ENCODE data around the gene RNF152.

Gene RNF152, protein sequence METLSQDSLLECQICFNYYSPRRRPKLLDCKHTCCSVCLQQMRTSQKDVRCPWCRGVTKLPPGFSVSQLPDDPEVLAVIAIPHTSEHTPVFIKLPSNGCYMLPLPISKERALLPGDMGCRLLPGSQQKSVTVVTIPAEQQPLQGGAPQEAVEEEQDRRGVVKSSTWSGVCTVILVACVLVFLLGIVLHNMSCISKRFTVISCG

DNA sequence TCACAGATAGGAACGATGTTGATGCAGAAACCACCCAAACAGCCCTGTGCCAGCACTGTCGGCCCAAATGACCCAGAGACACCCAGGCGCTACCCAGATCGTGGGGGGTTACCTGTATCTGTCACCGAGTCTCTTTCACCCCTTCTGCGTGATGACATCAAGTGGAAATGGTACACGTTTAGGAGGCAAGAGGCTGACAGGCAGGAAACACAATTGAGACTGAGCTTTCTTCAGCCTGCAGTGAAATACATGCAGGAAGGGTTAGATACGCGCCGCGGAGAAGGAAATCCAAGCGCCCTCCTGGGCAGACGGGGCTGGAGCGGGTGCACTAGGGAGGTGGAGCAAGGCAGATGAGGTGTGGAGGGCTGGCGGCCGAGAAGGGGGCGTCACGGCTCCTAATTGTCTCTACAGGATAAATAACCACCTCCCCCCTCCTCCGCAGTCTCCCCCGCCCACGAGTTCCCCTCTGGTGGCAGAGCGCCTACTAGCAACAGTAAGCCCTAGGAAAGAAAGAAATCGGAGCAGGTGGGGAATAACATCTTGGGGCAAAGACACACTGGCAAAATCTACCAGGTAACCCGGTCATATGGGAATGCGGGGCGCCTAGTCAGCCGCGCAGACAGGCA, at the start of gene RNF152:
RNF152 (minus strand) TSS at position 325 of the 626 bp plus-strand sequence. CDS start 76,544 bp downstream, outside the sequence.
- no peak for DNase-seq (ENCODE audit: low spot score)

DNA sequence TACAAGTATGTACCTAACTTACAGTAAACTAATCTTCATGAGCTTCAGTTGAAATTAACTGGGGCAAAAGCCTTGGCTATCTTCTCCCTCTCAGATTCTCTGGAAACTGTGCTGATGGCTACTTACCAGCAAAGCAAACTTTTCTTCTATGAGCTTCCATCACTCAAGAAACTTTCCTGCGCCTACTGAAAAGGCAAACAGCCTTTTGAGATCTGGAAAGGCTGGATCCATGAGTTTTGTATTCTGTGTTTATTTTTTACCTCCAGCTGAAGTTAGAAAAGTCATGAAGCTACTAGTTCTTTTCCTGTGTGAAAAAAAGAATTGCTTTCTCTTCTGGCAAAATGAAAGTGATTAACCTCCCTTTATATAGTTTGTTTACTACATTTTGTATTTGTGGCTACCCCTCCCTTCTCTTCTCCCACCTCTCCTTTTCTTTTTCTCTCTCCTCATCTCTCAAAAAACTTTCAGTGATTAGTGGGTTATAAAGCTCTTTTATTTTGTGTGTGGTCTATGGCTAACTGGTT, 49.2 kb upstream of the RNF152 start:
- DNase-seq (ENCODE audit: low spot score), result no peak

DNA sequence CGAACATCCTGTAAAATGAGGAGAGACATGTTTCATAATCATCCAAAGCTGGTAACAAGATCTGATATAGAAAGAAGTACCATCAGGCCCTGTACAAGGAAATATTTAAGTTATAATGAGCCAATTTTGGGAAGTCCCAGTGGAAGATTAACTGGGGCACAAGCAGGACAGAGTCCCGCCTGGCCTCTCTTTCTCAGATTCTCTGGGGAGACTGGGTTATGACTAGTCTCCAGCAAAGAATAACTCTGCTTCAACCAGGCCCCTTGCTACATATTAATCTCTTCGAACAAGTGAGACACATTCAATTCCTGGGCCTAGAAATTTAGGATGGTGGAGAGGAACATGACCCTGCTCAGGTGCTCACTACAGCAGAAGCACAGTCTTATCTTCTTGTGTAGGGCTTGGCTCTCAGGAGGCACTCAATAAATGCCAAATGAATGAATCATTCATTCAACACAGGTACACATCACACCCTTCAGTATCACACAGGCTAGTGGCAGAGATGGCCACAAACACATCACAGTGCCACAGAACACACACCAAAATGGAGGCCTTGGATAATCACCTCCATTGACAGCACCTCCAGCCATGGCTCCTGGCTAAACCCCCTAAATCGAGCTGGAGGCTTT, 46.4 kb upstream of the RNF152 start:
- DNase-seq (ENCODE audit: low spot score), result no peak

DNA sequence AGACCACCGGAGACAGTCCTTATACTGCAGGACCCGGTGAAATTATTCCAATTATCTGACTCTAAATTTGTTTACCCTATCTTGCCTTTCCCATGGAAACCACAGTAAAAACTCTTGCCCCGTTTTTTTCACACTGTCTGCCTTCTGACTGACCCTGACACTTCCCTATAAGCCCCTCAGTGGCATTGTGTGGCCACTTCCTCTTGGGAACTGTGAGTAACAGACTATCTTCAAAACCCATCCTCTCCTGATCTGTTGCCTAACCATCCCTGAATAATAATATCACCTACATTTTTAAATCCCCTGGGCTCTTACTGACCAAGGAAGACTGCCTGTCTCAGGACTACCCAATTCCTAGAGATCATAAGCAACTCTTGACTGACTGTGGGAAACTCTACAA, 42.6 kb upstream of the RNF152 start:
- DNase-seq (ENCODE audit: low spot score), result no peak

DNA sequence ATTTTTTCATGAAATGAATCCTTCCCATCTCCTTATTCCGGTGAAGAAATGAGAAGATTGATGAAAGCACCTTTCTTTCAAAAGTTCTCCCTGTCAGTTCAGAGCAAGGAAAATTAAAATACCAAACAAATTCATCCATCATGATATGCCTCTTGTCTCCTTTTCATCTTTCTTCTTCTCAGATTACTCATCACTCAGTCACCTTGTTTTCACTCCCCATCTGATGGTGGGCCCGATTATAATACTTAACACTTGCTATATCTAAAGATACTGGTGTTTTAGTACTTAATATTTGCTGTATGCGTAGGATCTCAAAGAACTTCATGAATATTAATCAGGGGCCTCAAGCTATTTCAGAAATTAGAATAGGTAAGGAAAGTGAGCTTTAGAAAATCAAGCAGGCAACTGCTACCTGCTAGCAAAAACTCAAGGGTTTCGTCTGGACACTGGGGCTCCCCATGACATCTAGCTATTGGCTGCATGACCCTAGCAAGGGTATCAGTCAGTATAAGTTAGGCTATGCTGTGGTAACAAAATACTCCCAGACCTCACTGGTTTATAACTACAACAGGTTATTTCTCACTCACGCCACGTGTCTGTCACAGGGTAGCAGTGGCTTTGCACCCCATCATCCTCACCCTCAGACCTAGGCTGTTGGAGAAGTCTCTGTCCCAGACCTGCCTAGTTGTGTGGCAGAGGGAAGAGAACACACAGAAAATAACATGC, 39.0 kb upstream of the RNF152 start:
- no peak for DNase-seq (ENCODE audit: low spot score)

DNA sequence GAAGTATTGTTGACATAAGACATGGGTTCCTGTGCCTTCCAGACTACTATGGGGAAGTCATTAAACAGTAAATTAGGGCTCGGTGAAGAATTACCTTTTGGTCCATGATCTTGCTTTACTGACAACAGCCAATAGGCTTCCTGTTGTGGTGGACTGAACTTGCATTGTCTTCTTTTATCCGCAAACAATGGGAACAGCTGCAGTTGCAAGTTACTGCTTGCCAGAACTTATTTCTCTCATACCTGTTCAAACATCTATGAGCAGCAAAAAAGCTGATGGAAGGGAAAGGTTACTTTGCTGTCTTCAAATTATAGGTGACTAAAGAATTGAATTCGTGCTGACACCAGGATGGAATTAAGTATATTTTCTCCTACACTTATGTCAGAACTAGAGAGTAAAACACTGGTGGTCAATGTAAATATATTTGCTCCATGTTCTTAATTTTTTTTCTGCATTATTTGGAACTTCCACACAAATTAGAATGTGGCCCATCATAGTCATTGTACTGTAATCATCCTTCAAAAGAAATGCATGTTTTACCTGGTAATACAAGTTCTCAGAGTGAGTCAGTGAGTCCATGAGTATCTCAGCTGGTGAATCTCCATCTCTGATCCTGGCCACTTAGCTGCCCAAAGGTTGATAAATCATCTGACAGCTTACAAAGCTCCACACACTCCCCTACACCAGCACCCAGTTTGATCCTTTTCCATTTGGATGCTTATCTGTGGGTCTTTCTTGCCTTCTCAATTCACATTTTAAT, 37.3 kb upstream of the RNF152 start:
- DNase-seq (ENCODE audit: low spot score), result no peak

DNA sequence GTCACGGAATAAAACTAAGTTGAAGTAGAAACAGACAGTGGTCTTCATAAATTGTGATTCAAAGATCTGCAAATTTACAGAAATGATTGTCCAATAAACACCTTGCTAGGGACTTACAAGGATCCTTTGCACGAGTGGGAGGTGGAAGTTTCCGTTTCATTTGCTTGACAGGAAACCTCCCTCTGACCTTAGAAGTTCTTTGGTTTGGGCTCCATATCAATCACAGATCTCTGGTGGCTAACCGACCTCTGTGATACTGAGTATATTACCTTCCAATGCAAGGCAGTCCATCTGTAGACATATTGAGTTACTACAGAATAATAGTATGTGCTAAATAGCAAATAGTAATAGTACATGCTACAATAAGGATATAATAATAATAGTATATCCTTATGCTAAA, 33.7 kb upstream of the RNF152 start:
- peak; percentile 41 for DNase-seq (ENCODE audit: low spot score)

DNA sequence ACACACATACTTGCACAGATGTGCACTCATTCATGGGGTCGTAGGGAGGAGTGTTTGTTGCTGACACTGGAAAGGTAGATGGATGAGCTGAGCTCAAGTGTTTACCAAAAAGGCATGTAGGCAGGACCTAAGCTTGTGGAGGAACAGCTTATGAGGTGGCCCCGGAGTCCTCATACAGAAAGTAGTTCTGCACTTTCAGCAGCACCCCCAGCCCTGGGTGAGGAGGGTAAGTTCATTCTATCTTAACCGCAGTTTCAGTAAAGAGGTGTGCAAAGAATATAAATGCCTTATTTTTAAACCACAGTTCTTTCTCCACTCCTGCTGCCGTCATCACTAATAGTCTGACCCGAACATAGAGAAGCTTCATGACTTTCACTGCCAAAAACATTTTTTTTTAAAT, 31.7 kb upstream of the RNF152 start:
- no peak for DNase-seq (ENCODE audit: low spot score)

DNA sequence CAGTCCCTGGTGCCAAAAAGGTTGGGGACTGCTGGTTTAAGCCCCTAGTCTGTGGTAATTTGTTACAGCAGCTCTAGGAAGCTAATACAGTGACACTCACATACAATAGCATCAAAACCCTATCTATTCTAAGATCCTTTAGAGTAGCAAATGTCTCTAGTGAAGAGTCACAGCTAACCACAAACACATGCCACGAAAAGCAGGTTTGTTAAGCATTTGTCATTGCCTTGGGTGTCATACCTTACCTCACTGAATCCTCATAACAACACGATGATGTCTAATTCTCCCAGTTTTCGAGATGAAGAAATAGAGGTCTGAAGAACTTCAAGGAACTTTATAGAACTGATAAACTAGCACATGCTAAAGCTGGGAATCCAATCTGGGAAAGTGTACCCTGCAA, 29.6 kb upstream of the RNF152 start:
- no peak for DNase-seq (ENCODE audit: low spot score)

DNA sequence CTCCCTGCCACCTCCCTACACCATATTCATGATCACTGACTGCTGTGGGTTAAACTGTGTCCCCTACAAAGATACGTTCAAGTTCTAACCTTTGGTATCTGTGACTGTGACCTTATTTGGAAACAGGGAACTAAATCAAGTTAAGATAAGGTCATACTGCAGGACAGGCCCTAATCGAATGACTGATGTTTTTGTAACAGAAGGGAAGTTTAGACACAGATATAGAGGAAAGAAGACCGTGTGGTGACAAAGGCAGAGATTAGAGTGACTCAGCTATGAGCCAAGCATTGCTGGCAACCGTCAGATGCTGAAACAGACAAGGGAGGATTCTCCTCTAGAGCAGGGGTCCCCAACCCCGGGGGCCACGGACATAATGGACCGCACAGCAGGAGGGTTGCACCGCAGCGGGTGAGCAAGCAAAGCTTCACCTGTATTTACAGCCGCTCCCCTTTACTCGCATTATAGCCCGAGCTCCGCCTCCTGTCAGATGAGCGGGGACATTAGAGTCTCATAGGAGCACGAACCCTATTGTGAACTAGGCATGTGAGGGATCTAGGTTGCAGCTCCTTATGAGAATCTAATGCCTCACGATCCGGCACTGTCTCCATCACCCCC, 28.9 kb upstream of the RNF152 start:
- DNase-seq (ENCODE audit: low spot score), result no peak

DNA sequence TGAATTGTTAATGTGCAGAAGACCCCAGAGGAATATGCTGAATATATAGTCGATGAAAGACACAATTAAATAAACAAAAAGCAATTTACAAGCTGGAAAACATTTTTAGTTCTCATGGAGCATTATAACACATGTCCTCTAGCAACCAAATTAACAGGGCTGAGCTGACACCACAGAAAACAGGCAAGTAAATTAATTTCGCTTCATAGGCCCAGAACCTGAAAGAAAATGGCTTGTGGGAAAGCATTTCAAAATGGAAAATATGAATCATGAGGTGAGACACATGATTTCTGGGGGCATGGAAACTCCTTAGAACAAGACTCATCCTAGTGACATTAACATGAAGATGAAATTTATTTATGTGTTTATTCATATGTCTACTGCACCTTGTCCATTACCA, 25.0 kb upstream of the RNF152 start:
- no peak for DNase-seq (ENCODE audit: low spot score)

DNA sequence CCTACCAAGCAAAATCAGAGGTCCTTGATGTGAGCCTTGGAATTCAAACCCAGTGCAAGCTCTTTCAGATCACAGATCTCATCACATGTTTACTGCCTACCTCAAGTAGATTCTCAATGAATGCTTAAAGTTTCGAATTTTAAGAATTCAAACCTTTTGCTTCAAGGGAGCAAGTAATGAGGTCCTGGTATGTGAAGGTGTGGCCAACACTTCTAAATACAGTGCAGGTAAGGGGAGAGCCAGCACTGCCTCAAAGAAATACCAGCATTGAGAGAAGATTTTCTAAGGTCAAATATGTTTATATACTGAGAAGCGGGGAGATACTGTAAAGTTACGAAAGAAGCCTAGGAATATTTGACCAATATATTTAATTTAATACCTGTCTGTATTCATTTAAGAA, 19.7 kb upstream of the RNF152 start:
- DNase-seq (ENCODE audit: low spot score), result no peak

DNA sequence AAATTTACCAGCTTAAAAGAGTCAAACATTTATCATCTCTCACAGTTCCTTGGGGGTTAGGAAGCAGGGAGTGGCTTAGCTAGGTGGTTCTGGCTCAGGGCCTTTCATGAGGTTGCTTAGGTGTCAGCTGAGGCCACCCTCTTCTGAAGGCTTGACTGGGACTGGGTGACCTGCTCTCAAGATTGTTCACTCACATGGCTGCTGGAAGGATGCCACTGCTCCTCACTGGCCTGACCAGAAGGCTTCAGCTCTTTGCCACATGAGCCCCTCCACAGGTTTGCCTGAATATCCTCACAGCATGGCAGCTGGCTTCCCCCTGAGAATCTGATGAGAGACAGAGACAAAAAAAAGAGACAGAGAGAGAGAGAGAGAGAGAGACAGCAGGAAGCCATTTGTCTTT, 17.3 kb upstream of the RNF152 start:
- DNase-seq (ENCODE audit: low spot score), result no peak

DNA sequence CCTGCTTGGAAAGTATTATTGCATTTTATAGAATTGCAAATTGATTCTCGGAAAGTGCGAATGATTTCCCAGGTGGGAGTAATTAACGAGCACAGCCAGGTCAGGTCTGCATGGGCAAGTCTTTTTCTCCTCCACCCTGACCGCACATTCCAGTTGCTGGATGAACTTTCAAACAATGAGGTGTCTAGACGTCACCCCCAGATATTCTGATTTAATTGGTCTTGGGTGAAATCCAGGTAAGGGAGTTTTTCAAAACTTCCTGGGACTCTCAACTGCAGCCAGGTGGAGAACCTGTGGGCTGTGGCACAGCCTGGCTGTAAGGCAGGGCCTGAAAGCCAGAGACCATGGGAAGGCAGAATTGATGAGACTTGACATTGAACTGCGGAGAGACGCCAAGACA, 15.9 kb upstream of the RNF152 start:
- DNase-seq (ENCODE audit: low spot score), result no peak

DNA sequence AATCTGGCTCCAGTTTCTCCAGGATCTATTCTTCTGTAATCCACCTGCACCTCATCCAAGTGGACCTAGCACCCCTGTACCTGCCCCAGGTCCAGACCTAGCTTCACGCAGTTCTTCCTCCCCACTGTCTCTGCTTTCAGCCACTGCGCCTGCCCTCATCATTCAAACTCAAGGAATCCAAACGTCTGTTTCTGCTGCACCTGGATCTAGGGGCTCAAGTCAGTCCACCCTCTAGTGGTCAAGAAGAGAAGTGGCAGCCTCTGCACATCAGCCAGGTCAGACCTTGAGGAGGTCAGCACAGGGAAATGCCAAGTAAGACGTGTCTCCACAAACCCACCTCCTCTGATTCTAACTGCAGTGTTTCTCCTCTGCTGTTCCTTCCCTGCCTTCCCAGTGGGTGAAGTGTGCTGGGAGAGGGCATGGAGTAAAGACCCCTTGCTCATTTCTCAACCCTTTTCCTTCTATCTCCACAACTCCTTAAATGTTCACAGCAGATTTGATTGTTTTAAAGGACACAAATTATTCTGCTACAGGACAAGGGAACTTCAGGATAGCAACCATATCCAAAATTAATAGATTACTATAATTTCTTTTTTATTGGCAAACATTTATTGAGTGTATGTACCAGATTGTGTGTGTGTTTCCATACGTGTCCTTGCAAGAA, 8.6 kb upstream of the RNF152 start:
- DNase-seq (ENCODE audit: low spot score), result peak; percentile 49

DNA sequence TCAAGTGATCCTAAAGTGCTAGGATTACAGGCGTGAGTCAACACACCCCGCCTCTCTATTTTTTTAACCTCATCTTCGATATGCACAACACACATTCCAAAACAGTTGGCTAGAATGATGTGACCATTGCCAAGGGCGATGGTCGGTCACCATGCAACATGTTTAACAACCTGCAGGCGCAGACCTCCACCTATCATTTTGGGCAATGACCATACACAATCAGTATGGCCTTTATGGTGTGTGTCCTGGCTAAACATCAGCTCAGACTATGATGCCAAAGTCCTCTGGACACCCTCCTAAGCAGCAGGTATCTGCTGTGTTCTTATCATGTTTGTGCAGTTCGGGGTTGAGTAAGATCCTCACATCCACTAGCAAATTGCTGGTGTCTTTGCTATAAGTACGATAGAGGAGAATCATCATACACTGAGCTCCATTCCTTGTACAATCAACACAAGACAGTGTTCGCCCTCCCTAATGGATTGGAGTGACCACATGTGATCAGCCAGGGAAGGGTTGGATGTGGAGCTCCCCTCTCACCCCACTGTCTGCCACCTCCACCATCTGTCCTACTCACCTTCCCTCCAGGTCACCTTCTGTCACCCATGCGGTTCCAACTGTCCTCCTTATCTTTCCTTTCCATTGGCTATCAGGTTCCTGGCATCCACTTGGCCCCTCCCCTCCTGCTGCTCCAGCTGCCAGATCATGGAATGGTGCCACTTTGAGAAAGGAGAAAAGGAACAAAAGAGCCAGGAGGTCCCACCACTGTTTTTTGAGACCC, 7.9 kb upstream of the RNF152 start:
- DNase-seq (ENCODE audit: low spot score), result no peak

DNA sequence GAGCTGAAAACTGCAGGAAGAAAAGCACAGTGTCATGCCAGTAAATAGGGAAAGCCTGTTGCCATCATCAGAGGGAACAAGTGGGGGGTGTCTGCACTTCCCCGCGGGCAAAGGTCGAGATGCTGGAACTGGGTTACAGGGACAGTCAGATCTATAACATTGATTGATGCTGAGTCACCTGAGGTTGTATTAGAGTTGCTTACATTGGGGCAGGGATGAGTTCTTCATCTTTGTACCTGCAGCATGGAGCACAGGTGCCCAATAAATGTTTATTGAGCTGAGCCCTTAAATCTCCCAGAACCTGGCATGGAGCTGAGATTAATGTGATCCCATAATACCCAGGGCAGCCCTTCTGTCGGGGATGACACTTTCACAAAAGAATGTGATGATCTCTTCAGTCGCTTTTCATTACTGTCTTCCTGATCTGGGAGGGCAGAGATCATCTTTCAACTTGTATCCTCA, 5.9 kb upstream of the RNF152 start:
- no peak for DNase-seq (ENCODE audit: low spot score)

DNA sequence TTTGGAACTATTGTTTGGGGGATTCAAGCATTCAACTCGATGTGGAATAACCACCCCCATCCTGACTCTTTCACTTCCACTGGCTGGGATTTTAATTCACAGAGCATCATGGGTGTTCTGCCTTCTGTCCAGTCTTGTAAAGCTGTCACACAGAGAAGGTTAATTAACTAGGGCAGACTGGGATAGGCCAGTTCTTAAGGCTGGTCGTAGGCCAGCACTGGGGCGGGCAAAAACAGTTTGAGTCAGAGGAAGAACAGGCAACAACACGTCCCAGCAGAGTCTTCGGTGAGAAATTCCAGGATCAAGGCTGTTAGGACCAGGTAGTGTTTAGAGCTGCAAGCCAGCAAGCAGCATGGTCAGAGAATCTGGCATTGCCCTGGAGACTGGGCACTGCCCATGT, 4.0 kb upstream of the RNF152 start:
- no peak for DNase-seq (ENCODE audit: low spot score)

DNA sequence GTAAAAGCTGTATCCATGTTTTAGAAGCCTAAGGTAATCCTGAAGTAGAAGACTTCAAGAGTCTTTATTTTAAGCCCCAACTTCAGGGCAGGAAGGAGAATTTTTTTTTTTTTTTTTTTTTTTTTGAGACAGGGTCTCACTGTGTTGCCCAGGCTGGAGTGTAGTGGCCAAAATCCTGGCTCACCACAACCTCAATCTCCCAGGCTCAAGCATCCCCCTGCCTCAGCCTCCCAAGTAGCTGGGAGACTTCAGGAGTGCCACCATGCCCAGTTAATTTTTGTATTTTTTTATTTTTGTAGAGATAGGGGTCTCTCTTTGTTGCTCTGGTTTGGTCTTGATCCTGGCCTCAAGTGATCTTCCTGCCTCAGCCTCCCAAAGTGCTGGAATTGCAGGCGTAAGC, 3.3 kb upstream of the RNF152 start:
- no peak for DNase-seq (ENCODE audit: low spot score)
